SK-N-SH treated with all-trans-retinoic acid at 6 μM for 48 hours (cell line): ENCODE measurements around the gene PACS1.

Experiments used
- ATAC-seq: fragments of 200-7000 bp; cut with Tn5 transposase; 3 replicates; pipeline ENCODE4 v1.9.1; 2020; ENCODE audit warnings: mild to moderate bottlenecking, moderate library complexity
- BACH2 ChIP-seq: fragments of 250-450 bp; sonication (Bioruptor Pico); IDR thresholded peaks from 2 replicates; pipeline ENCODE4 v1.9.0; 2021; ENCODE audit warnings: mild to moderate bottlenecking, borderline replicate concordance
- CSDC2 ChIP-seq: fragments of 250-450 bp; sonication (Bioruptor Pico); IDR thresholded peaks from 2 replicates; pipeline ENCODE4 v1.5.0; 2020; ENCODE audit warnings: mild to moderate bottlenecking, moderate library complexity
- ESRRG ChIP-seq: fragments of 250-450 bp; sonication (Bioruptor Pico); IDR thresholded peaks from 2 replicates; pipeline ENCODE4 v1.6.1; 2021; ENCODE audit warnings: mild to moderate bottlenecking
- GLIS3 ChIP-seq: fragments of 250-450 bp; sonication (Bioruptor Pico); IDR thresholded peaks from 2 replicates; pipeline ENCODE4 v1.5.0; 2020; ENCODE audit warnings: mild to moderate bottlenecking, moderate library complexity
- ISL1 ChIP-seq: fragments of 250-450 bp; sonication (Bioruptor Pico); IDR thresholded peaks from 2 replicates; pipeline ENCODE4 v2.1.2; 2022; ENCODE audit warnings: mild to moderate bottlenecking, moderate library complexity
- OSR1 ChIP-seq: fragments of 250-450 bp; sonication (Bioruptor Pico); IDR thresholded peaks from 2 replicates; pipeline ENCODE4 v1.8.0; 2022; ENCODE audit warnings: moderate library complexity, mild to moderate bottlenecking, inconsistent platforms
- PPARA ChIP-seq: fragments of 250-450 bp; sonication (Bioruptor Pico); IDR thresholded peaks from 2 replicates; pipeline ENCODE4 v1.5.0; 2020; ENCODE audit warnings: mild to moderate bottlenecking, borderline replicate concordance
- RARB ChIP-seq: fragments of 250-450 bp; sonication (Bioruptor Pico); IDR thresholded peaks from 2 replicates; pipeline ENCODE4 v1.8.0; 2021; ENCODE audit warnings: mild to moderate bottlenecking, moderate library complexity
- SNAI2 ChIP-seq: fragments of 250-450 bp; sonication (Bioruptor Pico); IDR thresholded peaks from 2 replicates; pipeline ENCODE4 v1.5.0; 2020; ENCODE audit warnings: mild to moderate bottlenecking, moderate library complexity
- TCF4 ChIP-seq: fragments of 250-450 bp; sonication (Bioruptor Pico); IDR thresholded peaks from 2 replicates; pipeline ENCODE4 v1.8.0; 2021; ENCODE audit warnings: mild to moderate bottlenecking, moderate library complexity, borderline replicate concordance
- TOX ChIP-seq: fragments of 250-450 bp; sonication (Bioruptor Pico); IDR thresholded peaks from 2 replicates; pipeline ENCODE4 v1.8.0; 2021; ENCODE audit warnings: mild to moderate bottlenecking, moderate library complexity, borderline replicate concordance
- ZFP3 ChIP-seq: fragments of 250-450 bp; sonication (Bioruptor Pico); IDR thresholded peaks from 2 replicates; pipeline ENCODE4 v1.5.0; 2020; ENCODE audit warnings: mild to moderate bottlenecking, moderate library complexity
- ZFP30 ChIP-seq: fragments of 450-650 bp; formaldehyde crosslinking; IDR thresholded peaks from 2 replicates; pipeline ENCODE4 v1.5.0; 2022; ENCODE audit warnings: mild to moderate bottlenecking, moderate library complexity
- ZNF565 ChIP-seq: fragments of 450-650 bp; formaldehyde crosslinking; conservative IDR thresholded peaks from 2 replicates; pipeline ENCODE4 v1.5.0; 2020; ENCODE audit warnings: low read depth, mild to moderate bottlenecking, moderate library complexity
- ZNF70 ChIP-seq: fragments of 450-650 bp; formaldehyde crosslinking; IDR thresholded peaks from 2 replicates; pipeline ENCODE4 v1.5.0; 2020; ENCODE audit warnings: mild to moderate bottlenecking, moderate library complexity
- ZNF8 ChIP-seq: fragments of 450-650 bp; formaldehyde crosslinking; IDR thresholded peaks from 2 replicates; pipeline ENCODE4 v1.5.0; 2020; ENCODE audit warnings: mild to moderate bottlenecking, moderate library complexity
- TF ChIP-seq, protein P1 (sequence below): fragments of 250-450 bp; sonication (Bioruptor Pico); IDR thresholded peaks from 2 replicates; pipeline ENCODE4 v1.5.0; 2020; ENCODE audit warnings: mild to moderate bottlenecking, moderate library complexity
- TF ChIP-seq, protein P2 (sequence below): fragments of 250-450 bp; sonication (Bioruptor Pico); IDR thresholded peaks from 2 replicates; pipeline ENCODE4 v1.8.0; 2021; ENCODE audit warnings: low read depth, mild to moderate bottlenecking, moderate library complexity, borderline replicate concordance
- TF ChIP-seq, protein P3 (sequence below): fragments of 250-450 bp; sonication (Bioruptor Pico); IDR thresholded peaks from 2 replicates; pipeline ENCODE4 v1.5.1; 2020; ENCODE audit warnings: low read depth, mild to moderate bottlenecking, moderate library complexity
- TF ChIP-seq, protein P4 (sequence below): fragments of 250-450 bp; sonication (Bioruptor Pico); IDR thresholded peaks from 2 replicates; pipeline ENCODE4 v1.8.0; 2020; ENCODE audit warnings: mild to moderate bottlenecking, moderate library complexity, borderline replicate concordance
- TF ChIP-seq, protein P5 (sequence below): fragments of 250-450 bp; sonication (Bioruptor Pico); IDR thresholded peaks from 2 replicates; pipeline ENCODE4 v1.5.1; 2021; ENCODE audit warnings: mild to moderate bottlenecking, moderate library complexity

Gene PACS1

DNA sequence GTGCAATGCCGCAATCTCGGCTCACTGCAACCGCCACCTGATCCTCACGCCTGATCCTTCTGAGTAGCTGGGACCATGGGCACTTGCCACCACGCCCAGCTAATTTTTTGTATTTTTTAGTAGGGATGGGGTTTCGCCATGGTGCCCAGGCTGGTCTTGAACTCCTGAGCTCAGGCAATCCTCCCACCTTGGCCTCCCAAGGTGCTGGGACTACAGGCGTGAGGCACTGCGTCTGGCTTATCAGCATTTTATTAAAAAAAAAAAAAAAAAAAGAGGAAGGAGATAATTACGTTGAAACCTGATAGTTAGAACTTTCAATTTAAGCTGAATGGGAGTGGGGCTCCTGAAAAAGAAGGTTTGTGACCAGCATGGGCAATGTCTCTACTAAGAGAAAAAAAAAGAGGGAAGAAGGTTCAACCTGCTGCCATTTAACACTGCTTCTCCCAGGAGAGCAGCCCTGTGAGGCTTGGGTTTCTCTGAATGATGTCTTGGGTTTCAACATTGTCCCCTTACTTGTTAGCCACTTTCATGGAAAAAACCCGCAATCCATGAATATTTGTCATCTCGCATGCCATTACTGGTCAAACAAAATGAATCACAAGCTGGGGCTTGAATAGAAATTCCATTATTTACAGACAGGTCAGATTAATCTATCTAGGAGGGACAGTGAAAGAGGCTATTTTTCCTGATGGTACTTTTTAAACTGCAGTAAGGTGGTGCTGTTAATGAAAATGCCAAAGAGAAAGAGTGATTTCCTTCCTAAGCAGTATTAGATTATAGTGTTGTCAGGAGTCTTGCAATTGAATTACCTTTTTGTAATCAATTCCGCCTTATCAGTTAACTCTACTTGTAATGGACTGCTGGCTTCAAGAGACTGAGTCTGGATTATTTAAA lies 72.5 kb downstream of the PACS1 start (continued):
- TF ChIP-seq, protein P1, sequence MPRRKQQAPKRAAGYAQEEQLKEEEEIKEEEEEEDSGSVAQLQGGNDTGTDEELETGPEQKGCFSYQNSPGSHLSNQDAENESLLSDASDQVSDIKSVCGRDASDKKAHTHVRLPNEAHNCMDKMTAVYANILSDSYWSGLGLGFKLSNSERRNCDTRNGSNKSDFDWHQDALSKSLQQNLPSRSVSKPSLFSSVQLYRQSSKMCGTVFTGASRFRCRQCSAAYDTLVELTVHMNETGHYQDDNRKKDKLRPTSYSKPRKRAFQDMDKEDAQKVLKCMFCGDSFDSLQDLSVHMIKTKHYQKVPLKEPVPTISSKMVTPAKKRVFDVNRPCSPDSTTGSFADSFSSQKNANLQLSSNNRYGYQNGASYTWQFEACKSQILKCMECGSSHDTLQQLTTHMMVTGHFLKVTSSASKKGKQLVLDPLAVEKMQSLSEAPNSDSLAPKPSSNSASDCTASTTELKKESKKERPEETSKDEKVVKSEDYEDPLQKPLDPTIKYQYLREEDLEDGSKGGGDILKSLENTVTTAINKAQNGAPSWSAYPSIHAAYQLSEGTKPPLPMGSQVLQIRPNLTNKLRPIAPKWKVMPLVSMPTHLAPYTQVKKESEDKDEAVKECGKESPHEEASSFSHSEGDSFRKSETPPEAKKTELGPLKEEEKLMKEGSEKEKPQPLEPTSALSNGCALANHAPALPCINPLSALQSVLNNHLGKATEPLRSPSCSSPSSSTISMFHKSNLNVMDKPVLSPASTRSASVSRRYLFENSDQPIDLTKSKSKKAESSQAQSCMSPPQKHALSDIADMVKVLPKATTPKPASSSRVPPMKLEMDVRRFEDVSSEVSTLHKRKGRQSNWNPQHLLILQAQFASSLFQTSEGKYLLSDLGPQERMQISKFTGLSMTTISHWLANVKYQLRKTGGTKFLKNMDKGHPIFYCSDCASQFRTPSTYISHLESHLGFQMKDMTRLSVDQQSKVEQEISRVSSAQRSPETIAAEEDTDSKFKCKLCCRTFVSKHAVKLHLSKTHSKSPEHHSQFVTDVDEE, result peak; percentile 60; the same call in 1 of the 2 replicates
- TF ChIP-seq CSDC2 (CRISPR knock-in tag) (no peak), ZNF70 (CRISPR knock-in tag) (no peak), ZFP30 (CRISPR knock-in tag) (no peak), TCF4 (CRISPR knock-in tag) (0 out of 2 replicates have a peak, but pooled peaks have one; percentile 27), GLIS3 (CRISPR knock-in tag) (no peak), SNAI2 (no peak), ESRRG (no peak), ZNF8 (no peak), ISL1 (CRISPR knock-in tag) (peak; percentile 76), TOX (CRISPR knock-in tag) (no peak)
- TF ChIP-seq, protein P2, sequence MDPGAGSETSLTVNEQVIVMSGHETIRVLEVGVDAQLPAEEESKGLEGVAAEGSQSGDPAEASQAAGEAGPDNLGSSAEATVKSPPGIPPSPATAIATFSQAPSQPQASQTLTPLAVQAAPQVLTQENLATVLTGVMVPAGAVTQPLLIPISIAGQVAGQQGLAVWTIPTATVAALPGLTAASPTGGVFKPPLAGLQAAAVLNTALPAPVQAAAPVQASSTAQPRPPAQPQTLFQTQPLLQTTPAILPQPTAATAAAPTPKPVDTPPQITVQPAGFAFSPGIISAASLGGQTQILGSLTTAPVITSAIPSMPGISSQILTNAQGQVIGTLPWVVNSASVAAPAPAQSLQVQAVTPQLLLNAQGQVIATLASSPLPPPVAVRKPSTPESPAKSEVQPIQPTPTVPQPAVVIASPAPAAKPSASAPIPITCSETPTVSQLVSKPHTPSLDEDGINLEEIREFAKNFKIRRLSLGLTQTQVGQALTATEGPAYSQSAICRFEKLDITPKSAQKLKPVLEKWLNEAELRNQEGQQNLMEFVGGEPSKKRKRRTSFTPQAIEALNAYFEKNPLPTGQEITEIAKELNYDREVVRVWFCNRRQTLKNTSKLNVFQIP (CRISPR knock-in tag), result no peak
- TF ChIP-seq, protein P3, sequence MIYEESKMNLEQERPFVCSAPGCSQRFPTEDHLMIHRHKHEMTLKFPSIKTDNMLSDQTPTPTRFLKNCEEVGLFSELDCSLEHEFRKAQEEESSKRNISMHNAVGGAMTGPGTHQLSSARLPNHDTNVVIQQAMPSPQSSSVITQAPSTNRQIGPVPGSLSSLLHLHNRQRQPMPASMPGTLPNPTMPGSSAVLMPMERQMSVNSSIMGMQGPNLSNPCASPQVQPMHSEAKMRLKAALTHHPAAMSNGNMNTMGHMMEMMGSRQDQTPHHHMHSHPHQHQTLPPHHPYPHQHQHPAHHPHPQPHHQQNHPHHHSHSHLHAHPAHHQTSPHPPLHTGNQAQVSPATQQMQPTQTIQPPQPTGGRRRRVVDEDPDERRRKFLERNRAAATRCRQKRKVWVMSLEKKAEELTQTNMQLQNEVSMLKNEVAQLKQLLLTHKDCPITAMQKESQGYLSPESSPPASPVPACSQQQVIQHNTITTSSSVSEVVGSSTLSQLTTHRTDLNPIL (CRISPR knock-in tag), result no peak

DNA sequence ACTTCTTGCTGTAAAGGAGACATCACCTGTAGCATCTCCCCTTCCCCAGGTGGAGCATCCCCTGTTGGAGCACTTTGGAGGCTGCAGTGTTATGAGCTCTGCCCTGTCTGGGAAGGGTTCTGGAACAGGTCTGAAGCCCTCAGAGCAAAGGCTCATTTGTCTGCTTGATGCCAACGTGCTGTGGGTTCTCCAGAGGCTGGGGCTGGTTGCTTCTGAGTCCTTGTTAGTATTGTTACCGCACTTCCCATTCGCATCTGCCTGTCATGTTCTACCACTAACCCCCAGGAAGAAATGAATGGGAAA lies 73.1 kb downstream of the PACS1 start:
- peak; percentile 11; the same call in 1 of the 3 replicates for ATAC-seq
- TF ChIP-seq ZNF565 (CRISPR knock-in tag) (no peak), ZFP3 (no peak), SNAI2 (no peak), OSR1 (no peak), PPARA (CRISPR knock-in tag) (no peak), RARB (no peak), ESRRG (no peak), ZNF70 (CRISPR knock-in tag) (no peak), CSDC2 (CRISPR knock-in tag) (no peak), ZNF8 (no peak), ISL1 (CRISPR knock-in tag) (no peak), ZFP30 (CRISPR knock-in tag) (no peak), BACH2 (CRISPR knock-in tag) (no peak), GLIS3 (CRISPR knock-in tag) (no peak)
- TF ChIP-seq, protein P2 (CRISPR knock-in tag), result no peak
- TF ChIP-seq, protein P4, sequence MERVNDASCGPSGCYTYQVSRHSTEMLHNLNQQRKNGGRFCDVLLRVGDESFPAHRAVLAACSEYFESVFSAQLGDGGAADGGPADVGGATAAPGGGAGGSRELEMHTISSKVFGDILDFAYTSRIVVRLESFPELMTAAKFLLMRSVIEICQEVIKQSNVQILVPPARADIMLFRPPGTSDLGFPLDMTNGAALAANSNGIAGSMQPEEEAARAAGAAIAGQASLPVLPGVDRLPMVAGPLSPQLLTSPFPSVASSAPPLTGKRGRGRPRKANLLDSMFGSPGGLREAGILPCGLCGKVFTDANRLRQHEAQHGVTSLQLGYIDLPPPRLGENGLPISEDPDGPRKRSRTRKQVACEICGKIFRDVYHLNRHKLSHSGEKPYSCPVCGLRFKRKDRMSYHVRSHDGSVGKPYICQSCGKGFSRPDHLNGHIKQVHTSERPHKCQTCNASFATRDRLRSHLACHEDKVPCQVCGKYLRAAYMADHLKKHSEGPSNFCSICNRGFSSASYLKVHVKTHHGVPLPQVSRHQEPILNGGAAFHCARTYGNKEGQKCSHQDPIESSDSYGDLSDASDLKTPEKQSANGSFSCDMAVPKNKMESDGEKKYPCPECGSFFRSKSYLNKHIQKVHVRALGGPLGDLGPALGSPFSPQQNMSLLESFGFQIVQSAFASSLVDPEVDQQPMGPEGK, result no peak
- TF ChIP-seq, protein P5, sequence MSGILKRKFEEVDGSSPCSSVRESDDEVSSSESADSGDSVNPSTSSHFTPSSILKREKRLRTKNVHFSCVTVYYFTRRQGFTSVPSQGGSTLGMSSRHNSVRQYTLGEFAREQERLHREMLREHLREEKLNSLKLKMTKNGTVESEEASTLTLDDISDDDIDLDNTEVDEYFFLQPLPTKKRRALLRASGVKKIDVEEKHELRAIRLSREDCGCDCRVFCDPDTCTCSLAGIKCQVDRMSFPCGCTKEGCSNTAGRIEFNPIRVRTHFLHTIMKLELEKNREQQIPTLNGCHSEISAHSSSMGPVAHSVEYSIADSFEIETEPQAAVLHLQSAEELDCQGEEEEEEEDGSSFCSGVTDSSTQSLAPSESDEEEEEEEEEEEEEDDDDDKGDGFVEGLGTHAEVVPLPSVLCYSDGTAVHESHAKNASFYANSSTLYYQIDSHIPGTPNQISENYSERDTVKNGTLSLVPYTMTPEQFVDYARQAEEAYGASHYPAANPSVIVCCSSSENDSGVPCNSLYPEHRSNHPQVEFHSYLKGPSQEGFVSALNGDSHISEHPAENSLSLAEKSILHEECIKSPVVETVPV (CRISPR knock-in tag), result no peak
- TF ChIP-seq, all 23 proteins: peak for 0
